GM19023 (cell line): Measurements from ENCODE around the gene LIN9.
"Not testable (repeated sequence)": the region's sequence is repeated elsewhere in the genome, so short reads cannot be mapped to it uniquely, and the experiment has no call there.

Experiments used
- ATAC-seq: cut with Tn5 transposase; IDR thresholded peaks from one replicate; pipeline ENCODE4 v1.9.1; 2021; ENCODE audit warnings: mild to moderate bottlenecking, moderate library complexity; ENCODE audit not compliant: unreplicated experiment

The LIN9 gene

GRCh38 chr1:226276987-226277386, 32.0 kb downstream of the LIN9 start:
- no peak for ATAC-seq

GRCh38 chr1:226276077-226276682, 32.8 kb downstream of the LIN9 start:
- ATAC-seq: no peak

- no peak for ATAC-seq
Observed at GRCh38 chr1:226274138-226274537, 34.8 kb downstream of the LIN9 start.

GRCh38 chr1:226272233-226272902, 36.6 kb downstream of the LIN9 start:
- ATAC-seq: not testable (repeated sequence)

- ATAC-seq: no peak
Observed at GRCh38 chr1:226268421-226269124, 40.4 kb downstream of the LIN9 start.

- no peak for ATAC-seq
Observed at GRCh38 chr1:226261818-226262217, 47.1 kb downstream of the LIN9 start.

GRCh38 chr1:226255380-226255779, 53.6 kb downstream of the LIN9 start:
- no peak for ATAC-seq

- ATAC-seq: no peak
Observed at GRCh38 chr1:226253933-226254332, 55.0 kb downstream of the LIN9 start.

- ATAC-seq: not testable (repeated sequence)
Observed at GRCh38 chr1:226252841-226253240, 56.1 kb downstream of the LIN9 start.

GRCh38 chr1:226250511-226250910, 58.5 kb downstream of the LIN9 start:
- ATAC-seq: no peak

- ATAC-seq: no peak
Observed at GRCh38 chr1:226248796-226249195, 60.2 kb downstream of the LIN9 start.

- ATAC-seq: no peak
Observed at GRCh38 chr1:226248091-226248490, 60.9 kb downstream of the LIN9 start.

GRCh38 chr1:226239421-226239820, 69.5 kb downstream of the LIN9 start:
- no peak for ATAC-seq

- ATAC-seq: no peak
Observed at GRCh38 chr1:226236826-226237225, 72.1 kb downstream of the LIN9 start.

GRCh38 chr1:226233806-226234205, 75.2 kb downstream of the LIN9 start:
- ATAC-seq: no peak

- ATAC-seq: no peak
Observed at GRCh38 chr1:226233293-226233692, 75.7 kb downstream of the LIN9 start.

- no peak for ATAC-seq
Observed at GRCh38 chr1:226226601-226227000, 82.4 kb downstream of the LIN9 start.

- ATAC-seq: peak; percentile 74
Observed at GRCh38 chr1:226223786-226224244, 85.1 kb downstream of the LIN9 start.

GRCh38 chr1:226223157-226223785, 85.7 kb downstream of the LIN9 start, which contains the start of gene MIXL1:
TSS of gene MIXL1 (plus strand) at chr1:226223664. CDS start at chr1:226223682, 18 bp downstream.
- ATAC-seq: peak; percentile 39

- ATAC-seq: no peak
Observed at GRCh38 chr1:226222686-226223085, 86.3 kb downstream of the LIN9 start.

GRCh38 chr1:226220473-226221189, 88.3 kb downstream of the LIN9 start:
- no peak for ATAC-seq
